Tibial nerve (tissue), 3 donors: Measurements from ENCODE around the gene FARSB.

ENCODE experiments used
- CTCF ChIP-seq, 5 experiments: fragments of 200-600 bp in 3 of 5; fragments of 450-650 bp in 2 of 5; sonication (generic) in 3 of 5; IDR thresholded peaks; one replicate each; pipeline ENCODE4 v1.5.1; 2016 to 2019; ENCODE audit warnings: antibody characterized with exemption in 5 of 5, mild to moderate bottlenecking in 3 of 5, moderate library complexity in 2 of 5
- POLR2A ChIP-seq, 2 donors: fragments of 450-650 bp; IDR thresholded peaks; one replicate each; pipeline ENCODE4 v1.6.1; 2017; ENCODE audit warnings: antibody characterized with exemption in 2 of 2, mild to moderate bottlenecking in 2 of 2, moderate library complexity in 2 of 2

DNA sequence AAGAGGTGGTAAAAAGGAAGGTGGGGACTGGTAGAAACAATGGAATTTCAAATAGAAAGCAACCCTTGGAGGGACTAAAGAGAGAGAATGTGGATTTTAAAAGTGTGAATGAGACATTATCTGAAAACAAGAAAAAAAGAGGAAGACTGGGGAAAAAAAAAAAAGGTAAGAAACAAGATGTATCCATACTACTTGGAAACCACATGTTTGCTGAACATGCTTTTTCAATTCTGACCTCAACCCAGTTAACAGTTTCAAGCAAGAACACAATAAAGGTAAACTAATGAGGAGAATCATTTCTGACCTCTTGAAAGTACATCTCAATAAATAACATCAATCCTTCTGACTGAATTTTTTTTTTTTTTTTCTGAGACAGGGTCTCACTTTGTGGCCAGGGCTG lies 2.6 kb downstream of the FARSB start:
- TF ChIP-seq CTCF (IDR thresholded peaks at IDR 0.05) (no peak), POLR2A (IDR thresholded peaks at IDR 0.05) (no peak)
